Middle frontal gyrus (tissue), 1 donor: ENCODE results near the gene WNT10A.
"Not testable (repeated sequence)": the region's sequence is repeated elsewhere in the genome, so short reads cannot be mapped to it uniquely, and the experiment has no call there.

ENCODE experiments used
- DNase-seq: peaks from one replicate; pipeline ENCODE4 v3.0.0-alpha.2; 2015; ENCODE audit warnings: low spot score; ENCODE audit errors: extremely low spot score

The WNT10A gene

DNA sequence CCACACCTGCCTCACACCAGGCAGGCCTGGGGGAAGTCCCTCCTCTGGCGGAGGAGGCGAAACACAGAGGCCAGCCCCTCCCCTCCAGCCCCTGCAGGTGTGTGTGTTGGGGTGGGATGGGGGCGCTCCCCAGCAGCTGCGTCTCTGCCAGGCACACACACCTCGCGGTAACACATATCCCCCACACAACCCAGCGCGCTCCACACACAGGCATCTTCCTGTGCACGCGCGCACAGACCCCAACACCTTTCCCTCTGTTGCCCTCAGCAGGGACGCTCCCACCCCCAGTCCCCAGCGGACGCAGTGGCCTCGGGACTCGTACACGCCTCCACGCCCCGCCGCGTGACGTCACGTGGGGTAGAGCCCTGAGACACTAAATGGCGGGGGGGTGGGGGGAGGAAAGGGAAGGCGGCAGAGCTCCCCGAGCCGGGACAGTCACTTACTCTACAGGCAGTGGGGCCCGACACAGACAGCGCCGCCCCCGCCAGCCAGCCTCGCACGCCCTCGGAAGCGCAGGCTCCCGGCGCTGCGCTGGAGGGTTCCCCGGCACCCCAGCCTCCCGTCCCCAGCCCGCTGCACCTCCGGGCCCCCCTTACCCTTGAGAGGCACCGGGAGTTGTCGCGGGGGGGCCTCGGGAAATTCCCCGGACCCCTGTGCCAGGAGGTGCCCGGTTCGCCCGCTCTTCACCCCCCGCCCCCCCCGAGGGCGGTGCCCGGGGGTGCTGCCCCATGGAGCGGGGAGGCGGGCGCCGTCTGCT is at the start of gene WNT10A:
WNT10A (plus strand) TSS at position 751 of the 757 bp plus-strand sequence. CDS start 144 bp downstream, outside the sequence.
- no peak for DNase-seq

DNA sequence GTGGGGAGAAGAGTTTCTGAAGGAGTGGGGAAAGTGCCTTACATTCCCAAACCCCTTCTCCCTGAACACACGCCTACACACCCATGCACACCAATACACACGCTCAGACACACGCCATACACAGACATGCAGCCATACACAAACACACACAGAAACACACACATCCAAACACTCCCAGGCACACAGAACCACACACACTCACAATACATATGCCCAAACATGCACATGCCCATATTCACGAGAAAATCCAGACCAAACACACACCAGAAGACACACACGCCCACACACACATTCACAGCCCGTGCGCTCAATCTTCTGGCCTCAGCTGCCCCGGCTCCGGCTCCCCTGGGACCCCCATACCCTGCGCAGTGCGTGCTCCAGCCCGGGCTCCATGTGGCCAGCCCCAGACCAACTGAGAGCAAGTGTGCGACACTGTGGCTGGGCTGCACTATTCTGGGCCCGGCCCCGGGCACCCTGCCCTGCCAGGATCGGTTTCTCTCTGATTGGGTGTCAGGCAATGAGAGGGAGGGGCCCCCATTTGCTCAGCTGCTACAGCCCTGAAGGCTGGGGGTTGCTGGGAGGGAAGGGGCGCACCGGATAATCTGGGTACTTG is 49.2 kb upstream of the WNT10A start, which contains the start of gene PRKAG3:
PRKAG3 (minus strand) TSS at position 426 of the 613 bp plus-strand sequence.
- no peak for DNase-seq

DNA sequence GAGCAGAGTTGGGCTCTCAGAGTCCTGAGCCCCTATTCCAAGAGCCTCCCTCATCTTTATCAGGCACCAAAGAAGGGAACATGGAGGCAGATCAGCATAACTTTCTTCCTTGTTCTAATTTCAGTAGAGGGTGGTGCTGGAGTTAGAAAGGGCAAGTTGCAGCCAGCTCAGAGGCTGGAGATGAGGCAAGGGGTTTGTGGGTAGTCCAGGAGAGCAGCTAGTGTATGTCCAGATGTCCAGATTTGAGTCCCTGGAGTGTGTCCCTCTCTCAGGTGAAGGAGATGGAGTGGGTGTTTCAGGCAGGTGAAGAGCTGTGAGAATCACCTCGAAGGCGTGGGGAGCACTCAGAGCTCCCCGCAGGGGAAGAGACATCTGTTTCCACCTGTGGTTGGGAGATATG is 48.6 kb upstream of the WNT10A start:
- DNase-seq = no peak

DNA sequence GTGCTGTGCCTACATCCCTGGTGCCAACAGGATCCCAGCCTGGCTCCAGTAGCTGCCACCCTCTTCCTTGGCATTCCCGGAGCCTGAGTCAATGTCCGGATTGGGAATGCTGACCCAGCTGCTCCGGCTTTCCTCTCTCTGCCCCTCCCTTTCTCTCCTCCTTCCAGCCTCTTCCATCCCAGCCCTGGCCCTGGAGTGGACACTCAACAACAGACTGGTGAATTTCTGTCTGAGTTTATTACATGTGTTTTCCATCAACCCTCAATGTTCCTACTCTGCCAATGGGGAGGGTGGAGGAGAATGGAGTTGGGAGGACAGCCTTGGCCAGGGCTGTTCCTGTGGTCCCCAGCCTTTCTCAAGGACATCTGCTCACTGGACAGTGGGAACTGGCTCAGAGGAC is 48.1 kb upstream of the WNT10A start:
- no peak for DNase-seq

DNA sequence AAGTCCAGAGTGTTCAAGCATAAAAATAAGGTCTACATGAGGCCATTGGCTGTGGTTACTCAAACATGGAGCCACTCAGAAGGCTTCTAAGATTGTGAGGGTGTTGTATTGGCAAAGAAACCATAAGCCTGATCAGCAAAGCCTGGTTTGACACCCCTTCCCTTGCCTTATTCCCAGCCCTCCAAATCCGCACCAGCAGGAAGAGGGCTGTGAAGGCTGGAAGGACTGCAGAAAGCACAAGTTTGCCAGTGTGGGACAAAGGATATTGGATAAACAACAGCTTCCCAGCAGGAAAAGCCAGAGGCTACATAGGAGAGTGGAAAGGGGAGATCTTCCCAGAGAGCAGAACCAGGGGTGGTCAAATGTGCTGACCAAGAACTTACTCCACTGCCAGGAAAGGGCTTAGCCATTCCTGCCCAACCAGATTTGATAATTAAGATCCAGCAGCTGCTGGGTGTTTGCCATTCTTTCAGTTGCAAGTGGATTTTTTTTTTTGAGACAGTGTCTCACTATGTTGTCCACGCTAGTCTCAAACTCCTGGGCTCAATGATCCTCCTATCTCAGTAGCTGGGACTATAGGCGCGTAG is 47.5 kb upstream of the WNT10A start:
- DNase-seq = no peak

DNA sequence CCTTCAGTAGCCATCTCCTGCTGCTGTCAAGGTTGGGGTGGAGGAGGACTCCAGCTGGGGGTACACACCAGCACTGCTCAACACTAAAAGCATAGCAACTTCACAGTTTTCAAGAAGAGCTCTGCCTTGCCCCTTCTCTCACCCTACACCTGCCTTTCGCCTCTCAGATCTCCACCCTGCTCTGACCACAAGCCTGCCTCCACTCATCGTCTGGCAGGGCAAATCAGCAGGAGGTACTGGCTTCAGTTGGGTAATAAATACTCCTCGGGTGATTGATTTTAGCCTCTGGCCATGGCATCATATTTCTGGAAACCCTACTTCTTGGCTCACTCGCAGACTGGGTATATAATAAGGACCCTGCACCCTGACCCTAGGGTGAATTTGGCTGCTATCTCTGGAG is 46.0 kb upstream of the WNT10A start:
- no peak for DNase-seq

DNA sequence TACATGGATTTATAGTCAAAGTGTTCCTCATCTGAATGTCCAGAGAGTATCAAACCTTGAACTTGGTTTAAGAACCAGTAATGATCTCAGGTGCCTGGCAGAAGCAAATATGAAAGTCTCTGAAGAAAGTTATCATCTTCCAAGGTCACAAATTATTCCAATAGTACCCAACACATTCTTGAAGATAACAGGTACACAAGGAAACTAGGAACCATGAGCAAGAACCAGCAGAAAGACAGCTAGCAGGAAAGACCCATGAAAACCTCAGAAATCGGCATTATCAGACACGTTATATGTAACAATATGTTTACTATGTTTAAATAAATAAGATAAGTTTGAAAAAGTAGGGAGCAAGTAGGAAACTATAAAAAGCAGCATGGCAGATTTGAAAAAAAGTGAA is 43.2 kb upstream of the WNT10A start:
- DNase-seq = no peak

DNA sequence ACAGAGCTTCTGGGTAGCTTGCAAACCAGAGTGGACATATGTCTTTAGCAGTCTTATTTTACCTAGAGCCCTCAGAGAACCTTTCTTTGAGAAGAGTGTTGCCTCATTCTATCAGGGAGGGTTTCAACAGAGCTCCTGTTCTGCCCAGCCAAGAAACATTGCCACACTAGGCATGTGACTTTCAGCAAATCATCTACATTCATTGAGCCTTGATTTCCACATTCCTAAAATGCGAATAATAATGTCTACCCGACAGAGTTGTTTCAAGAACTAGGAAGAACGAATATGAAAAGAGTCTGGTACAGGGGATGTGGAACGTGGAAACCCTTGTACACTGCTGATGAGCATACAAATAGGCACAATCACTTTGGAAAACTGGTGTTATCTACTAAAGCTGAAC is 41.2 kb upstream of the WNT10A start:
- no peak for DNase-seq

DNA sequence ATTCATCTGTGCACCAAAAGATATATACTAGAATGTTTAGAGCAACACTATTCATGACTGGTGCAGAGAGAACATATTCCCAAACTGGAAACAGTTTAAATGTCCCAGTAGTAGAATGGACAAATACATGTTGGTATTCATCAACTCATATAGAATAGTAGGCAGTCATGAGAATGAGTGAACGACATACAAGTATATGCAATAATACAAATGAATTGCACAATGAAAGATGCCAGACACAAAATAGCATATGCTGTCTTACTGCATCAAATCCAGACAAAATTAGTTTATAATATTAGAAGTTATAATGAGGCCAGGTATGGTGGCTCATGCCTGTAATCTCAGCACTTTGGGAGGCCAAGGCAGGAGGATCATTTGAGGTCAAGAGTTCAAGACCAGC is 40.8 kb upstream of the WNT10A start:
- DNase-seq = no peak

DNA sequence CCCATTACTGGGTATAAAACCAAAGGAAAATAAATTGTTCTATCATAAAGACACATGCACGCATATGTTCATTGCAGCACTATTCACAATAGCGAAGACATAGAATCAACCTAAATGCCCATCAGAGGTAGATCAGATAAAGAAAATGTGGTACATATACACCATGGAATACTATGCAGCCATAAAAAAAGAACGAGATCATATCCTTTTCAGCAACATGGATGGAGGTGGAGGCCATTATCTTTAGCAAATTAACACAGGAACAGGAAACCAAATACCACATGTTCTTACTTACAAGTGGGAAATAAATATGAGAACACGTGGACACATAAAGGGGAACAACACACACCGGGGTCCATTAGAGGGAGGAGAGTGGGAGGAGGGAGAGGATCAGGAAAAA is 36.3 kb upstream of the WNT10A start:
- DNase-seq = not testable (repeated sequence)

DNA sequence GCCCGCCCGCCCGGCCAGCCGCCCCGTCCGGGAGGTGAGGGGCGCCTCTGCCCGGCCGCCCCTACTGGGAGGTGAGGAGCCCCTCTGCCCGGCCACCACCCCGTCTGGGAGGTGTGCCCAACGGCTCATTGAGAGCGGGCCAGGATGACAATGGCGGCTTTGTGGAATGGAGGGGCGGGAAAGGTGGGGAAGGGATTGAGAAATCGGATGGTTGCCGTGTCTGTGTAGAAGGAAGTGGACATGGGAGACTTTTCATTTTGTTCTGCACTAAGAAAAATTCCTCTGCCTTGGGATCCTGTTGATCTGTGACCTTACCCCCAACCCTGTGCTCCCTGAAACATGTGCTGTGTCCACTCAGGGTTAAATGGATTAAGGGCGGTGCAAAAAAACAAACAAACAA is 33.7 kb upstream of the WNT10A start:
- not testable (repeated sequence) for DNase-seq

DNA sequence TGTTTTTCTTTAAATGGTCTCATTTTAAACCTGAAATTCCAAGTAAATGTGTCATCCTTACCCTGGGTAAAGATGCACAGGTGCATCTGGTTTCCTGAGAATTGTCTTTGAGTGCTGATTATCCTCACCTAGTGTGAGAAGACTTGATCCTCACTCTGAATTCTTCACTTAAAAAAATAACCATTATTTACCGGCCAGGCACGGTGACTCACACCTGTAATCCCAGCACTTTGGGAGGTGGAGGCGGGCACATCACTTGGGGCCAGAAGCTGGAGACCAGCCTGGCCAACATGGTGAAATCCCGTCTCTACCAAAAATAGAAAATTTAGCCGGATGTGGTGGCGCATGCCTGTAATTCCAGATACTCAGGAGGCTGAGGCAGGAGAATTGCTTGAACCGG is 30.9 kb upstream of the WNT10A start:
- no peak for DNase-seq

DNA sequence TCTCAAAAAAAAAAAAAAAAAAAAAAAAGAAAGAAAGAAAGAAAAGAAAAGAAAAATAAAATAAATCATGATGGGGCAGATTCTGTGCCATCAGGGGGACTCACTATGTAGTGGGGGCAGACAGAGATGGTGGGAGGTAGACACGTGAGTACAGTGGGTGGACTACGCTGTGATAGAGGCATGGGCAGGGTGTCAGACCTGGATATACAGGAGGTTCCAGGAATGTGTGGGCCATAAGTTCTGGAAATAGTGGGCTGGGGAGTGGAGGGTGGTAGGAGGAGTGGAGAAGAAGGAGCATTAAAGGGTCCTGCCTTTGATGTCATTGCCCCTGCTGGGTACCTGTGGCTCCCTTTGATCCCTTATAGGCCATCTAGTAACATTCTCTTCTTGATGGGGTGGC is 29.9 kb upstream of the WNT10A start:
- no peak for DNase-seq

DNA sequence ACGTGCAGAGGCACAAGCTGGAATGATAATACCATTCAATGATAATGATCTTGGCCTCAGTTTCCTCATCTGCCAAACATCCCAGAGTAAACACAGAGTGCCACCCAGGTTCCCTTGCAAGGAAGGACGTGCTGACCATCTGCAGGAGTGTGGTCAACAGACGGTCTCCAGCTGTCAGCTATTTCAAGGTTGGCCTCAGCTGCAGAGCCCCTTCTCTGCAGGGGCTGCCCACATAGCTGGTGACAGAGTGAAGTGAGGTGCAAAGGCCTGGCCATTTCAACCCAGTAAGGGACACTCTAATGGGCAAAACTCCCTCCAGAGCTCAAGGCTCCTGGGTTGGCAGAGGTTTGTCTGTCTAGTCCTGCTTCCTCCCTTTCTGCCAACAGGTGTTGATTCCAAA is 29.4 kb upstream of the WNT10A start:
- DNase-seq = no peak

DNA sequence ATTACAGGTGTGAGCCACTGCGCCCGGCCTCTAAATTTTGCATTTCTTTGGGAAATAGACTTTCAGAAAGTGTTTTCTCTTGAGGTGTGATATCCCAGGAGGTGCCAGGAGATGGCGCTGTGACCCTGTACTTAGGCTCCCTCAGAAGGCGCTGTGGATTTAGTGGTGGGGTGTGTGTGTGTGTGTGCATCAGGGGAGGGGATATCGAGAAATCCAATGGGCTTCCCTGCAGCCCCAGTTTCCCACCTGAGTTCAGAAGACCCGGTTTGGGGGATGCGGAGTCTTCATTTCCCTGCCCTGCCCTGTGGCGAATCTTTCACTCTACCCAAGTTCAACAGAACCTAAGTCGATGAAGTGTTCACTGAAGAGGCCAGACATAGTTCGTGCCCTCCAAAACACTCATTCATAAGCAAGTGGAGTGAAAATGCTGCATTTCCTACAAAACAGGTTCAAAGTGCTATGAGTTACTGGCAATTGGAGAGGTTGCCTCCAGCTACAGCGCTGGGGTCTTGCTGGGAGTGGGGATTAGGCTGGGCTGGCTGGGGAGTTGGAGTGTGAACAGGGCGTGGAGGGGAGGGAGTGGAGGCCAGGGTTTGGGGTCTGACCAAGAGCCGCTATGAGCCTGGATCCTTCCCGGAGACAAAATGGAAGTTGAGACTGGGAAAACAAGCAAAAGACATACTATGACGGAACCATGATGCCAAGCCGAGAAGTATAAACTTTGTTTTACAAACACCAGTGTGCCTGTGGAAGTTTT is 27.6 kb upstream of the WNT10A start:
- DNase-seq = peak; percentile 8

DNA sequence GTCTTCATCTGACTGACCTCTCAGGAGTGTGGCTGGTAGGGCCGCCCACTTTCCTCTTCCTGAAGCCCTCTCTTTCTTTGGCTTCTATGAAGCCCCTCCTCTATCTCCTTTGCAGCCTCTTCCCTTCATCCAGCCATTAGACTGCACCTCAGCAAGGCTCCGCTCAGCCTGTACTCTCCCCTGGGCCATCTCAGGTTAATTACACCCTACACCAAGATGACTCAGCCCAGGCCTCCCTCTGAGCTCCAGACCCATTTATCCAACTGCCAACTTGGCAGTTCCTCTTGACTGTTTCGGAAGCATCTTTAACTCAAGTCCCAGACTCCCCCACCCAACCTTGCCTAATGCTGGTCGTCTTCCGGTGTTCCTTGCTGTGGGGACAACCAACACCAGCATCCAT is 26.9 kb upstream of the WNT10A start:
- no peak for DNase-seq

DNA sequence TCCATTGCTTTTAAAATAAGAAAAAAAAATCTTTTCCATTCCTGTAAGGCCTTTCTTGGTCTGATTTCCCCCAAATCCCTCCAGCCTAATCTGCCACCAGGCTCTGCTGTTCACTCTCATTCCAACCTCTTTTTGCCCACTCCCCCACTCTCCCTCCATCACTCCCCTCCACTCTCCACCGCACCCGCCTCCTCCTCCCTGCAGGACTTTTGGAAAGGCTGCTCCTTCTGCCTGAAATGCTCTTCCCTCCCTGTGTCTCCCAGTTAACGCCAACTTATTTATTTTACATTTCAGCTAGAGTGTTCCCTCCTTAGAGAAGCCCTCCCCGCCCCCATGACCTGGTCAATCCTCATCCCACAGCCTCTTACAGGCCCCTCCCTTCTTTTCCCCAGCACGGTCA is 25.8 kb upstream of the WNT10A start:
- DNase-seq = no peak

DNA sequence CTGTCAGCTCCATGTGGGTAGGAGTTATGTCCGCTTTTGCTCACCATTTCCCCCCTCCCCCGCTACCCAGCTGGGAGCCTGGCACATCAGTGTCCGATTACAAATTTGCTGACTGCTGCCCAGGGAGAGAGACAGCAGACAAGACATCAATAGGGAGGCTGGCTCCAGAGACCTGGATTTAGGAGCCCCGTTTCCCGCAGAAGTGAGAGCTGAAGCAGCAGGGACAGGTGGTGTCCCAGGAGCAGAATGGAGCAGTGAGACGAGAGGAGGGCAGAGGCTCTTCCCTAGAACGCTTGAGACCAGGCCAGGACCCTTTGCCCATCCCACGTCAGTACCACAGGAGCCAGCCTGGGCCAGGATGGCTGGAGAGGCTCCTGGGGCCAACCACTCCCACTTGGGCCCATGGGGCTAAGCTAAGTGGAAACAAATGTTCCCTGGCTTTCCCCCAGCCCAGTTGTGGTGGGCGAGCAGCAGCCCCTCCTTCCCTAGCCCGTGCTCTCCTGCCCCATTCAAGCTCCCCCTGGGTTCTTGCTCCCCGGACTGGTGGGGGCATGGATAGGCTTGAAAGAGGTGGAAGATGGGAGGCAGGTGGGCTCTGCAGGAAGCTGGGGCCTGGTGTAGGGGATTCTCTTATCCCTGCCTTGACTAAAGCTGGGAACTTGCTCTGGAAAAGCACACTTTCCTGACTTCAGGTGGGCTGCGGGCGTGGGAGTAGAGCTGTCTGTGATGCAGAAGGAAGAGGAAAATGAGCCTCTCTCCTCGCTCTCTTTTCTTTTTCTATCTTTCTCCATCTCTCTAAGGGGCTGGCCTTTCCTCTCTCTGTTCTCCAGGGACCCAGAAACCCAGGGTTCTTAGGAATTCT is 25.1 kb upstream of the WNT10A start:
- no peak for DNase-seq

DNA sequence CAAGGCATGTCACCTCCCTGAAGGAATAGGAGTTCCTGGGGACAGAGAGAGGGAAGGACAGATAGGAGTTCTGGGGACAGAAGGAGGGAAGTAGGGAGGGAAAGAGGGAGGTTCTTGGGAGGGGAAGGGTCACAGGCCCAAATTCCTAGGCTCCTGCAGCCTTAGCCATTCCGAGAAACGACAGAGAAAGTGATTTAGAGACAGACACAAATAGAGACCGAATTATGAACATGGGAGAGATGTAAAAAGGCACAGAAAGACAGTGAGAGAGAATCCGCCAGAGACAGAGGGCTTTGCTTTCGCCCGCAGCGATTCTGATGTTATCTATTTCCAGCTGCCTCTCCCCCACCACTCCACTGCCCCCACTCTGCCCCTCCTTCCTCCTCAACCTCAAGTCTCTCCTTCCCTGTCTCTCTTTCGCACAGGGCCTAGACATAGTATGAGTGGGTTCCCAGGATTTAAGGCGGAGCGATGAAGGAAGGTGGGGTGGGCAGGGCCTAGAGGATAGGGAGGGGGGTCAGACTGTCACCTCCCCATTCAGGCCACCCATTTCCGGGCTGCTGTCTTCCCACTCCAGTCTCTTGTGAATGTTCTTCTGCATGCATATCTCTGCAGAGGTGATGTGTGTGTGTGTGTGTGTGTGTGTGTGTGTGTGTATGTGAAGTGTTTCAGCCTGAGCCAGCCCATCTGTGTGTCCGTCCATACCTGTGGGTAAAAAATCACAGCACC is 24.3 kb upstream of the WNT10A start:
- no peak for DNase-seq

DNA sequence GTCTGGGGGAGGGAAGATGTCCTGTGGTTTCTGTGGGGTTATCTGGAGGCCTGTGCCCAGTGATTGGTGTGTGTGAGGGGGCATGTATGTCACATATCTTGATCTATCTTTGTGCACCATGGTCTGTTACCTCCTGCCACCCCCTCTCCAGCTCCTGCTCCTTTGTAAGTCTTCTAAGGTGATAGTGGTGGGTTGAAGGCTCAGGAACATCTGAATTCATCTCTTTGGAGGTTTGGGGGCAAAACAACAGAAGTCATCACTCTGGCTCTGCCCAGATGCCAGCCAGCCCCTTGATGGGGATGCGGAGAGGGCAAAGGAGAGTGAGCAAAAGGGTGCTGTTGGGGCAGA is 23.8 kb upstream of the WNT10A start:
- DNase-seq = no peak
